Endothelial cell of umbilical vein (primary cell): ENCODE data around the gene USP47. TPM values are rescaled to one million over a fixed set of nuclear protein-coding genes. Genes with fewer than 3 reads are reported as not detected.

Source experiments
- BruUV-seq: library from RNA; stranded (reverse); fragments of 400-500 nt; replicated peaks from 2 replicates; lab custom pipeline; 2021; lab: Mats Ljungman, UMichigan
- CTCF ChIA-PET: fragments of 300-600, 350-600 bp; sonication (Branson Sonifier 250); formaldehyde crosslinking; loops from one replicate; lab custom pipeline; 2021; ENCODE audit warnings: antibody characterized with exemption, inconsistent platforms; lab: Charles Lee
- POLR2A ChIA-PET: fragments of 300-600, 350-600 bp; sonication (Branson Sonifier 250); formaldehyde crosslinking; loops from one replicate; lab custom pipeline; 2021; ENCODE audit warnings: antibody characterized with exemption, inconsistent platforms; lab: Charles Lee
- DNase-seq: peaks from one replicate; pipeline ENCODE4 v3.0.0-alpha.2; 2011; ENCODE audit warnings: low read depth, low spot score
- FAIRE-seq: peaks from 2 replicates; lab custom pipeline; 2011; peaks lifted over from hg19 to GRCh38; lab: Jason Lieb, UNC
- H2AFZ ChIP-seq: 2 replicates; pipeline ENCODE4 v1.6.0; 2012; ENCODE audit warnings: low read depth, low read length, control low read depth, inconsistent platforms
- H3K27ac ChIP-seq: 2 replicates; pipeline ENCODE4 v1.5.1; 2011; ENCODE audit warnings: low read depth, mild to moderate bottlenecking, control low read depth, low read length, moderate library complexity; ENCODE audit not compliant: insufficient read depth
- H3K27me3 ChIP-seq, 2 experiments: 2 replicates each; pipeline versions ENCODE4 v1.6.0 to v1.6.1; 2011; ENCODE audit warnings: low read length in 2 of 2, mixed read lengths in 1 of 2; ENCODE audit not compliant: control insufficient read depth in 2 of 2, insufficient read depth in 2 of 2
- H3K36me3 ChIP-seq, 2 experiments: 2 replicates in 1 of 2; 3 replicates in 1 of 2; pipeline ENCODE4 v1.5.1; 2011; ENCODE audit warnings: low read length in 2 of 2, mild to moderate bottlenecking in 1 of 2, moderate library complexity in 1 of 2; ENCODE audit not compliant: control insufficient read depth in 2 of 2, insufficient read depth in 2 of 2; ENCODE audit errors: extremely low read depth in 1 of 2
- H3K4me1 ChIP-seq: 3 replicates; pipeline ENCODE4 v1.5.1; 2011; ENCODE audit warnings: mild to moderate bottlenecking, low read length; ENCODE audit not compliant: control insufficient read depth, insufficient read depth; ENCODE audit errors: extremely low read depth
- H3K4me2 ChIP-seq: 2 replicates; pipeline ENCODE4 v1.6.1; 2011; ENCODE audit warnings: low read length, control low read depth, mixed read lengths; ENCODE audit not compliant: insufficient read depth
- H3K4me3 ChIP-seq, 3 experiments: fragments of 200-600 bp in 1 of 3; sonication (generic), shearing (Covaris generic) in 1 of 3; replicated peaks in 1 of 3; 2 replicates each; pipeline ENCODE4 v1.5.1; 2011 to 2016; ENCODE audit warnings: control low read depth in 3 of 3, low read length in 3 of 3, mild to moderate bottlenecking in 2 of 3, inconsistent platforms in 1 of 3, low read depth in 1 of 3, moderate library complexity in 1 of 3; ENCODE audit not compliant: insufficient read depth in 1 of 3
- H3K79me2 ChIP-seq: 2 replicates; pipeline ENCODE4 v1.6.0; 2012; ENCODE audit warnings: low read length, inconsistent platforms; ENCODE audit not compliant: control insufficient read depth, insufficient read depth
- H3K9ac ChIP-seq: replicated peaks from 2 replicates; pipeline ENCODE3; 2011; ENCODE audit warnings: low read length, control low read depth; ENCODE audit not compliant: insufficient read depth; ENCODE audit errors: extremely low read depth
- H3K9me1 ChIP-seq: replicated peaks from 3 replicates; pipeline ENCODE4 v1.6.0; 2011; ENCODE audit warnings: mild to moderate bottlenecking, low read length; ENCODE audit not compliant: control insufficient read depth, insufficient read depth; ENCODE audit errors: extremely low read depth
- H3K9me3 ChIP-seq: replicated peaks from 2 replicates; pipeline ENCODE4 v1.5.1; 2012; ENCODE audit warnings: low read length, inconsistent platforms; ENCODE audit not compliant: control insufficient read depth, insufficient read depth
- H4K20me1 ChIP-seq: replicated peaks from 2 replicates; pipeline ENCODE3; 2011; ENCODE audit warnings: mild to moderate bottlenecking, low read length; ENCODE audit not compliant: control insufficient read depth, insufficient read depth; ENCODE audit errors: extremely low read depth
- CTCF ChIP-seq, 2 donors: IDR thresholded peaks; 1 replicate in 1 of 2; 2 replicates in 1 of 2; pipeline ENCODE4 v1.5.1; 2011; ENCODE audit warnings: low read length in 2 of 2, mild to moderate bottlenecking in 2 of 2, moderate library complexity in 2 of 2, control low read depth in 1 of 2, inconsistent platforms in 1 of 2, low read depth in 1 of 2; ENCODE audit not compliant: insufficient read depth in 1 of 2; ENCODE audit errors: extremely low read depth in 1 of 2
- EZH2 ChIP-seq: IDR thresholded peaks from 2 replicates; pipeline ENCODE4 v1.6.1; 2012; ENCODE audit warnings: borderline replicate concordance, low read depth, mild to moderate bottlenecking, moderate library complexity, low read length, inconsistent platforms; ENCODE audit not compliant: severe bottlenecking
- FOS ChIP-seq: IDR thresholded peaks from 2 replicates; pipeline ENCODE4 v1.6.1; 2011; ENCODE audit warnings: mild to moderate bottlenecking, low read length, moderate library complexity, borderline replicate concordance; ENCODE audit not compliant: insufficient read depth
- GATA2 ChIP-seq: IDR thresholded peaks from 2 replicates; pipeline ENCODE4 v1.7.0; 2011; ENCODE audit warnings: low read depth, mild to moderate bottlenecking, moderate library complexity, mixed read lengths, low read length; ENCODE audit not compliant: insufficient read length, insufficient read depth
- JUN ChIP-seq: IDR thresholded peaks from 2 replicates; pipeline ENCODE4 v1.6.1; 2011; ENCODE audit warnings: borderline replicate concordance, low read depth; ENCODE audit not compliant: insufficient read length, insufficient read depth
- MAX ChIP-seq: IDR thresholded peaks from 2 replicates; pipeline ENCODE4 v1.6.1; 2011; ENCODE audit not compliant: insufficient read depth, insufficient read length
- MYC ChIP-seq: IDR thresholded peaks from one replicate; pipeline ENCODE4 v1.6.1; 2011; ENCODE audit warnings: mild to moderate bottlenecking, low read depth, low read length
- POLR2A ChIP-seq: IDR thresholded peaks from 2 replicates; pipeline ENCODE4 v1.6.1; 2012; ENCODE audit warnings: low read depth, mild to moderate bottlenecking, control low read depth, low read length
- POLR2AphosphoS5 ChIP-seq: IDR thresholded peaks from 2 replicates; pipeline ENCODE4 v1.6.1; 2012; ENCODE audit warnings: low read depth, mild to moderate bottlenecking, control low read depth, low read length, moderate library complexity; ENCODE audit not compliant: insufficient read depth
- dilution Hi-C: fragments of 300-500 bp; cut with MboI; formaldehyde crosslinking; loops from one replicate; pipeline ENCODE4 v1.15.0; 2019; ENCODE audit warnings: low sequenced_read_pairs; ENCODE audit not compliant: extremely low pct_ligation_motif_present
- intact Hi-C: fragments of 100-400 bp; cut with micrococcal nuclease; formaldehyde crosslinking; loops from one replicate; pipeline ENCODE4 v1.10.0; 2022
- polyA plus RNA-seq, 4 experiments: library from polyadenylated mRNA; depleted of rRNA in 3 of 4; stranded (reverse) in 3 of 4; unstranded in 1 of 4; fragments of >200 nt; gene quantifications; 2 replicates each; pipeline versions ENCODE4 v1.2.1 to v1.2.3, GENCODE V29; 2011 to 2012; ENCODE audit warnings: missing spikeins in 1 of 4
- total RNA-seq: library from RNA; stranded (reverse); gene quantifications from 2 replicates; pipeline ENCODE4 v1.2.3, GENCODE V29; 2021

USP47 gene
- total and polyA plus RNA-seq, 2 donors (not counting 3 experiments of a cell fraction or from before 2014, with no cell fraction given), result 7.8 to 38.0 TPM

- intact Hi-C loops, result no loop called here
- no peaks in the 10 kb centered on the region for H3K27me3 ChIP-seq
- FAIRE-seq, result no peak
Measured at GRCh38 chr11:11947825-11948224, 106.1 kb downstream of the USP47 start.

GRCh38 chr11:11948242-11948947 lies 106.6 kb downstream of the USP47 start:
- intact Hi-C loops (no loop called here), dilution Hi-C loops (no loop called here)
- ChIA-PET POLR2A (no interaction called here), CTCF (interaction anchor here (3.4 kb wide), 1 partner anchor 17 kb away, joined by 16 read pairs; no protein-coding TSS in a partner anchor)
- Histone ChIP-seq H3K4me1 (no peaks in the 10 kb centered on the region), H3K27me3 (no peaks in the 10 kb centered on the region), H3K4me2 (no peak overlapping the region), H3K9ac (no peak overlapping the region), H3K27ac (no peak overlapping the region), H4K20me1 (no peaks in the 10 kb centered on the region), H2AFZ (no peak overlapping the region), H3K79me2 (no peaks in the 10 kb centered on the region), H3K9me3 (no peaks in the 10 kb centered on the region), H3K36me3 (peaks cover 0 to 5% of the 10 kb centered on the region in 2 experiments), H3K4me3 (no peak overlapping the region), H3K9me1 (no peaks in the 10 kb centered on the region)
- FAIRE-seq (no peak), DNase-seq (no peak)
- TF ChIP-seq GATA2 (no peak), POLR2A (no peak), JUN (no peak), CTCF (IDR thresholded peaks at IDR 0.05; ENCODE audit: extremely low read depth in 1 of 2, insufficient read depth in 1 of 2, low read depth in 1 of 2, low read length in 2 of 2) (no peak), MAX (no peak), MYC (no peak), FOS (no peak), EZH2 (no peak), POLR2AphosphoS5 (no peak)
- no TSS peak for BruUV-seq

More at GRCh38 chr11:11947825-11948224, 106.1 kb downstream of the USP47 start:
- no peak overlapping the region for H3K4me2 ChIP-seq
- H3K4me3 ChIP-seq, result no peak overlapping the region
- dilution Hi-C loops, result no loop called here
- no peak overlapping the region for H3K9ac ChIP-seq
- H3K9me1 ChIP-seq, result no peaks in the 10 kb centered on the region
- no TSS peak for BruUV-seq
- H3K79me2 ChIP-seq, result no peaks in the 10 kb centered on the region
- H3K9me3 ChIP-seq, result no peaks in the 10 kb centered on the region
- no peak overlapping the region for H3K27ac ChIP-seq
- DNase-seq, result no peak
- CTCF ChIA-PET, result interaction anchor here (0.6 to 3.4 kb wide), 3 partner anchors 8 to 96 kb away, joined by 3 to 16 read pairs (median 6); no protein-coding TSS in a partner anchor
- TF ChIP-seq MAX, result no peak
- TF ChIP-seq JUN, result no peak
- TF ChIP-seq MYC, result no peak
- no peak for TF ChIP-seq EZH2
- TF ChIP-seq POLR2A, result no peak
- no peak for TF ChIP-seq FOS
- POLR2A ChIA-PET, result no interaction called here
- H3K4me1 ChIP-seq, result no peaks in the 10 kb centered on the region
- H3K36me3 ChIP-seq, result peaks cover 0 to 6% of the 10 kb centered on the region in 2 experiments
- no peaks in the 10 kb centered on the region for H4K20me1 ChIP-seq
- H2AFZ ChIP-seq, result no peak overlapping the region
